ENCODE data around the gene KLHL7. TPM values are rescaled to one million over a fixed set of nuclear protein-coding genes. Genes with fewer than 3 reads are reported as not detected.

Gene KLHL7
- total RNA-seq, 4 donors from 2014 or later: 20.4 to 36.2 (median 30.8) TPM

- Histone ChIP-seq H3K4me3 (no peak overlapping the region), H3K4me1 (peaks cover 0 to 10% (median 7%) of the 10 kb centered on the region in 4 donors), H3K27ac (replicated peaks in 1 of 4) (no peak overlapping the region), H3K27me3 (peaks cover 0 to 14% (median 2%) of the 10 kb centered on the region in 4 donors), H3K9me3 (no peaks in the 10 kb centered on the region), H3K36me3 (no peaks in the 10 kb centered on the region)
- TF ChIP-seq, protein P1, sequence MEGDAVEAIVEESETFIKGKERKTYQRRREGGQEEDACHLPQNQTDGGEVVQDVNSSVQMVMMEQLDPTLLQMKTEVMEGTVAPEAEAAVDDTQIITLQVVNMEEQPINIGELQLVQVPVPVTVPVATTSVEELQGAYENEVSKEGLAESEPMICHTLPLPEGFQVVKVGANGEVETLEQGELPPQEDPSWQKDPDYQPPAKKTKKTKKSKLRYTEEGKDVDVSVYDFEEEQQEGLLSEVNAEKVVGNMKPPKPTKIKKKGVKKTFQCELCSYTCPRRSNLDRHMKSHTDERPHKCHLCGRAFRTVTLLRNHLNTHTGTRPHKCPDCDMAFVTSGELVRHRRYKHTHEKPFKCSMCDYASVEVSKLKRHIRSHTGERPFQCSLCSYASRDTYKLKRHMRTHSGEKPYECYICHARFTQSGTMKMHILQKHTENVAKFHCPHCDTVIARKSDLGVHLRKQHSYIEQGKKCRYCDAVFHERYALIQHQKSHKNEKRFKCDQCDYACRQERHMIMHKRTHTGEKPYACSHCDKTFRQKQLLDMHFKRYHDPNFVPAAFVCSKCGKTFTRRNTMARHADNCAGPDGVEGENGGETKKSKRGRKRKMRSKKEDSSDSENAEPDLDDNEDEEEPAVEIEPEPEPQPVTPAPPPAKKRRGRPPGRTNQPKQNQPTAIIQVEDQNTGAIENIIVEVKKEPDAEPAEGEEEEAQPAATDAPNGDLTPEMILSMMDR (IDR thresholded peaks at IDR 0.05): no peak
- TF ChIP-seq POLR2AphosphoS5 (IDR thresholded peaks at IDR 0.05) (no peak), EP300 (IDR thresholded peaks at IDR 0.05) (no peak), POLR2A (IDR thresholded peaks at IDR 0.05; ENCODE audit: low read depth) (no peak)
- intact Hi-C loops (cut with DNase I): no loop called here
- DNase-seq (ENCODE audit: extremely low spot score): no peak
- 78% methylated on average over 3 of the region's 3 CpGs for WGBS
Measured at GRCh38 chr7:23207884-23208283, 102.3 kb downstream of the KLHL7 start.

GRCh38 chr7:23208316-23208715 is 102.7 kb downstream of the KLHL7 start:
- 81% methylated on average over 4 of the region's 4 CpGs for WGBS
- H3K9me3 ChIP-seq: no peaks in the 10 kb centered on the region
- peaks cover 0 to 10% (median 7%) of the 10 kb centered on the region in 4 donors for H3K4me1 ChIP-seq
- TF ChIP-seq, protein P1 (IDR thresholded peaks at IDR 0.05): no peak
- TF ChIP-seq EP300 (IDR thresholded peaks at IDR 0.05): no peak
- TF ChIP-seq POLR2A (IDR thresholded peaks at IDR 0.05; ENCODE audit: low read depth): no peak
- no peak for TF ChIP-seq POLR2AphosphoS5 (IDR thresholded peaks at IDR 0.05)
- H3K27me3 ChIP-seq: peaks cover 0 to 14% (median 2%) of the 10 kb centered on the region in 4 donors
- no peak for DNase-seq (ENCODE audit: extremely low spot score)
- no peak overlapping the region for H3K4me3 ChIP-seq
- H3K36me3 ChIP-seq: no peaks in the 10 kb centered on the region
- intact Hi-C loops (cut with DNase I): no loop called here
- H3K27ac ChIP-seq (replicated peaks in 1 of 4): no peak overlapping the region

DNA sequence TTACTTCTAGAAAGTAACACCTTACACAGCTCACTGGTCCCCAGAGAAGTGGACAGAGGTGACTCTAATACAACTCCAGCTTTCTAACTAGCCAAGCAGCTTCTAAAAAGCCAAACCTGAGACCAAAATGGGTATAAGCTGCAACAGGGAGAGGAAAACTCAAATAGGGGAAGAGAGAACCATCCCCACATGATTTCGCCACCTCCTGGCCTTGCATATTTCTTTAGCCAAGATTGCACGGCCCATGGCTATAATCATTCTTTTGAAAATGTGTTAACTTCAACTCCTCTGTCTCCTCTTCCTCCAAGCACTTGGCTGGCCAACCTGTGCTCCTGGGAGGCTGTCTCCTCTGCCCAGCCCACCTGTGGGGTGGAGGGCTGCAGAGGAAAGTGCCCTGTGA is 104.9 kb downstream of the KLHL7 start:
- 70% methylated on average over 2 of the region's 2 CpGs for WGBS
- Histone ChIP-seq H3K4me1 (peaks cover 0 to 8% (median 7%) of the 10 kb centered on the region in 4 donors), H3K27me3 (peaks cover 0 to 14% (median 2%) of the 10 kb centered on the region in 4 donors), H3K27ac (replicated peaks in 1 of 4) (no peak overlapping the region), H3K9me3 (no peaks in the 10 kb centered on the region), H3K36me3 (no peaks in the 10 kb centered on the region), H3K4me3 (no peak overlapping the region)
- TF ChIP-seq POLR2AphosphoS5 (IDR thresholded peaks at IDR 0.05): no peak
- no peak for TF ChIP-seq POLR2A (IDR thresholded peaks at IDR 0.05; ENCODE audit: low read depth)
- no peak for TF ChIP-seq EP300 (IDR thresholded peaks at IDR 0.05)
- TF ChIP-seq, protein P1 (IDR thresholded peaks at IDR 0.05): no peak
- no peak for DNase-seq (ENCODE audit: extremely low spot score)
- intact Hi-C loops (cut with DNase I): no loop called here

DNA sequence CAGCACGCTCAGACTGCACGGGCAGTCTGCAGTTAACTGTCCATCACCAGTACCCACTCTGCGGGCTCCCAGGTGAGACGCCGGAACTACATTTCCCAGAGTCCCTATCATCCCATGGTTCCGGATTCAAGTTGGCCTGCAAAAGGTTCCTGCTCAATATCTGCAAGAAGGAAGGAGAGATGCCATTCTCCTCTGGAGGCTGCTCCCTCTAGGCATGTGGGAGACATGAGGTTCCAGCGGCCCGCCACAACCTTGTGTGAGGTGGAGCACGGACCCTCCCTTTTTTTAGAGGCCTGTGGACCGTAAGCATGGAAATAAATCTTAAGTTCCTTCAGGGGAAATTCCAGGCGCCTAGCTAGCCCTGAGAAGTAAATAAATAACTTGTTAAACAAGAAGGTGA is 106.0 kb downstream of the KLHL7 start:
- Histone ChIP-seq H3K27ac (replicated peaks in 1 of 4) (no peak overlapping the region), H3K4me3 (no peak overlapping the region), H3K9me3 (no peaks in the 10 kb centered on the region), H3K27me3 (peaks cover 0 to 5% (median 0%) of the 10 kb centered on the region in 4 donors), H3K36me3 (no peaks in the 10 kb centered on the region), H3K4me1 (no peaks in the 10 kb centered on the region)
- DNase-seq (ENCODE audit: extremely low spot score): peak; percentile 53
- intact Hi-C loops (cut with DNase I): no loop called here
- TF ChIP-seq EP300 (IDR thresholded peaks at IDR 0.05) (no peak), POLR2A (IDR thresholded peaks at IDR 0.05; ENCODE audit: low read depth) (no peak), POLR2AphosphoS5 (IDR thresholded peaks at IDR 0.05) (no peak)
- TF ChIP-seq, protein P1 (IDR thresholded peaks at IDR 0.05): no peak
- 76% methylated on average over 11 of the region's 11 CpGs for WGBS

DNA sequence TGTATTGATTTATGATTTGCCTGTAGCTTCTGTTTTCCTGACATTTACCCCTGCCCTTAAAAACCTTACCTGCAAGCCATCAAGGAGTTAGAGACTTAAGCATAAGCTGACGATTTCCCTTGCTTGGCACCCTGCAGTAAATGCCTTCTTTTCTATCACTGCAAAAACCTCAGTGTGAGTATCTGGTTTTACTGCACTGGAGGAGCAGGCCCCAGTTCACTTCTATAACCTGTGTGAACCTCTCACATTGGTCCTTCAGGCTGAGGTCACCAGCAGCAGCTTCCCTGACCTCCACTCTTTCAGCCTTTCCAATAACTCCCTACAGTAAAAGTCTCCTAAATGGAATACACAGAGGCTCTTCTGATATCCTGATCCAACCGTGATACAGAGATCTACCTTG is 106.8 kb downstream of the KLHL7 start:
- peak; percentile 60 for DNase-seq (ENCODE audit: extremely low spot score)
- H3K9me3 ChIP-seq: no peaks in the 10 kb centered on the region
- no peaks in the 10 kb centered on the region for H3K36me3 ChIP-seq
- WGBS: 90% methylated on average over 2 of the region's 2 CpGs
- H3K4me3 ChIP-seq: no peak overlapping the region
- intact Hi-C loops (cut with DNase I): no loop called here
- TF ChIP-seq POLR2A (IDR thresholded peaks at IDR 0.05; ENCODE audit: low read depth): no peak
- TF ChIP-seq, protein P1 (IDR thresholded peaks at IDR 0.05): no peak
- TF ChIP-seq POLR2AphosphoS5 (IDR thresholded peaks at IDR 0.05): no peak
- peaks cover 0 to 5% (median 0%) of the 10 kb centered on the region in 4 donors for H3K27me3 ChIP-seq
- H3K4me1 ChIP-seq: no peaks in the 10 kb centered on the region
- no peak overlapping the region for H3K27ac ChIP-seq (replicated peaks in 1 of 4)
